ENCODE results near the gene KRT15. TPM values are rescaled to one million over a fixed set of nuclear protein-coding genes. Genes with fewer than 3 reads are reported as not detected.
A peak's percentile ranks its signal among the peaks of the same experiment; 100 is the strongest.

Gene KRT15
- polyA plus RNA-seq, 1 of the 3 experiments (the other 2 are of a cell fraction): 16.9 TPM

GRCh38 chr17:41492771-41493170 lies 25.9 kb downstream of the KRT15 start:
- Histone ChIP-seq H3K4me2 (peak overlapping the region; percentile 19; the same call in 1 of the 2 replicates), H4K20me1 (ENCODE audit: insufficient read depth) (no peaks in the 10 kb centered on the region), H3K27me3 (ENCODE audit: insufficient read depth) (no peaks in the 10 kb centered on the region), H3K4me1 (ENCODE audit: control insufficient read depth in 1 of 2, insufficient read depth in 2 of 2, low read depth in 1 of 2, low read length in 1 of 2) (peaks cover 5 to 14% of the 10 kb centered on the region in 2 experiments; a peak in 2 of 4 replicates), H2AFZ (ENCODE audit: low read depth) (no peak overlapping the region), H3K9ac (no peak overlapping the region), H3F3A (replicated peaks; ENCODE audit: insufficient read depth) (no peaks in the 10 kb centered on the region), H3K9me2 (no peaks in the 10 kb centered on the region), H3K79me2 (ENCODE audit: insufficient read depth) (no peaks in the 10 kb centered on the region), H3K27ac (ENCODE audit: low read depth in 2 of 2, low read length in 1 of 2) (no peak overlapping the region), H3K36me3 (replicated peaks in 1 of 2; ENCODE audit: control insufficient read depth in 1 of 2, insufficient read depth in 2 of 2, low read length in 1 of 2) (no peaks in the 10 kb centered on the region), H3K4me3 (ENCODE audit: low read depth in 2 of 2, low read length in 1 of 2) (no peak overlapping the region), H3K9me3 (no peaks in the 10 kb centered on the region)
- TF ChIP-seq NFIC (IDR thresholded peaks at IDR 0.05; ENCODE audit: borderline replicate concordance) (peak; percentile 57; the same call in 1 of the 2 replicates), MXI1 (IDR thresholded peaks at IDR 0.05; ENCODE audit: low read depth, low read length) (no peak)
- POLR2A ChIA-PET: no interaction called here
- DNase-seq: peak; percentile 50
- WGBS (ENCODE audit: low lambda C conversion rate): 62% methylated on average over 3 of the region's 4 CpGs
- CTCF ChIA-PET: interaction anchor here (0.9 to 8.5 kb wide), 2 partner anchors 8 to 57 kb away, joined by 3 to 67 read pairs; no protein-coding TSS in a partner anchor

GRCh38 chr17:41492351-41492750 lies 26.3 kb downstream of the KRT15 start:
- no peaks in the 10 kb centered on the region for H3K79me2 ChIP-seq (ENCODE audit: insufficient read depth)
- H3K9me3 ChIP-seq: no peaks in the 10 kb centered on the region
- no peak overlapping the region for H3K4me3 ChIP-seq (ENCODE audit: low read depth in 2 of 2, low read length in 1 of 2)
- H2AFZ ChIP-seq (ENCODE audit: low read depth): no peak overlapping the region
- TF ChIP-seq MAX (IDR thresholded peaks at IDR 0.05; ENCODE audit: low read depth) (no peak), IRF3 (IDR thresholded peaks at IDR 0.05; ENCODE audit: low read depth, low read length) (no peak), FOXJ3 (CRISPR knock-in tag; IDR thresholded peaks at IDR 0.05) (no peak), SMC3 (IDR thresholded peaks at IDR 0.05; ENCODE audit: low read depth, low read length) (no peak), SIN3A (IDR thresholded peaks at IDR 0.05; ENCODE audit: borderline replicate concordance, low read depth, low read length) (no peak), NFIC (IDR thresholded peaks at IDR 0.05; ENCODE audit: borderline replicate concordance) (no peak)
- no peak overlapping the region for H3K4me2 ChIP-seq
- H3K27me3 ChIP-seq (ENCODE audit: insufficient read depth): no peaks in the 10 kb centered on the region
- ChIA-PET POLR2A (no interaction called here), CTCF (interaction anchor here (8.5 kb wide), 1 partner anchor 57 kb away, joined by 67 read pairs; no protein-coding TSS in a partner anchor)
- H3K36me3 ChIP-seq (replicated peaks in 1 of 2; ENCODE audit: control insufficient read depth in 1 of 2, insufficient read depth in 2 of 2, low read length in 1 of 2): no peaks in the 10 kb centered on the region
- no peaks in the 10 kb centered on the region for H3K9me2 ChIP-seq
- DNase-seq: no peak
- no peak overlapping the region for H3K27ac ChIP-seq (ENCODE audit: low read depth in 2 of 2, low read length in 1 of 2)
- H3F3A ChIP-seq (replicated peaks; ENCODE audit: insufficient read depth): no peaks in the 10 kb centered on the region
- peaks cover 5 to 14% of the 10 kb centered on the region in 2 experiments; a peak in 2 of 4 replicates for H3K4me1 ChIP-seq (ENCODE audit: control insufficient read depth in 1 of 2, insufficient read depth in 2 of 2, low read depth in 1 of 2, low read length in 1 of 2)
- 91% methylated on average over 5 of the region's 6 CpGs for WGBS (ENCODE audit: low lambda C conversion rate)
- H4K20me1 ChIP-seq (ENCODE audit: insufficient read depth): no peaks in the 10 kb centered on the region
- H3K9ac ChIP-seq: no peak overlapping the region

GRCh38 chr17:41491476-41491875 lies 27.2 kb downstream of the KRT15 start:
- TF ChIP-seq EZH2phosphoT487 (IDR thresholded peaks at IDR 0.05; ENCODE audit: borderline replicate concordance, low read depth): no peak
- TF ChIP-seq GATA2 (CRISPR knock-in tag; IDR thresholded peaks at IDR 0.05): no peak
- TF ChIP-seq RXRA (IDR thresholded peaks at IDR 0.05; ENCODE audit: borderline replicate concordance, low read depth): no peak
- no peak for TF ChIP-seq TEAD4 (IDR thresholded peaks at IDR 0.05; ENCODE audit: borderline replicate concordance, insufficient read depth)
- no peak for TF ChIP-seq RCOR1 (IDR thresholded peaks at IDR 0.05; ENCODE audit: low read length)
- TF ChIP-seq USF2 (IDR thresholded peaks at IDR 0.05; ENCODE audit: borderline replicate concordance, low read depth, low read length): no peak
- DNase-seq: no peak
- no peaks in the 10 kb centered on the region for H3K9me3 ChIP-seq
- no peak overlapping the region for H3K9ac ChIP-seq
- H3K27me3 ChIP-seq (ENCODE audit: insufficient read depth): no peaks in the 10 kb centered on the region
- ChIA-PET CTCF (interaction anchor here (8.5 kb wide), 1 partner anchor 58 kb away, joined by 67 read pairs; no protein-coding TSS in a partner anchor), POLR2A (no interaction called here)
- H3K36me3 ChIP-seq (replicated peaks in 1 of 2; ENCODE audit: control insufficient read depth in 1 of 2, insufficient read depth in 2 of 2, low read length in 1 of 2): no peaks in the 10 kb centered on the region
- H3F3A ChIP-seq (replicated peaks; ENCODE audit: insufficient read depth): no peaks in the 10 kb centered on the region
- peaks cover 2 to 9% of the 10 kb centered on the region in 2 experiments; a peak in 2 of 4 replicates for H3K4me1 ChIP-seq (ENCODE audit: control insufficient read depth in 1 of 2, insufficient read depth in 2 of 2, low read depth in 1 of 2, low read length in 1 of 2)
- 50% methylated on average over 2 of the region's 2 CpGs for WGBS (ENCODE audit: low lambda C conversion rate)
- no peak overlapping the region for H3K4me2 ChIP-seq
- H3K9me2 ChIP-seq: no peaks in the 10 kb centered on the region
- no peaks in the 10 kb centered on the region for H3K79me2 ChIP-seq (ENCODE audit: insufficient read depth)
- no peak overlapping the region for H3K4me3 ChIP-seq (ENCODE audit: low read depth in 2 of 2, low read length in 1 of 2)
- no peaks in the 10 kb centered on the region for H4K20me1 ChIP-seq (ENCODE audit: insufficient read depth)
- no peak overlapping the region for H3K27ac ChIP-seq (ENCODE audit: low read depth in 2 of 2, low read length in 1 of 2)
- no peak overlapping the region for H2AFZ ChIP-seq (ENCODE audit: low read depth)

Data from SK-N-SH (cell line).